HEK293 (cell line): ENCODE measurements around the gene ABHD12B.

Experiments
- GLI2 ChIP-seq: fragments of 450-650 bp; formaldehyde crosslinking; IDR thresholded peaks from 2 replicates; pipeline ENCODE4; 2017; ENCODE audit warnings: missing biosample characterization, missing genetic modification characterization, low read depth, borderline replicate concordance
- GLI4 ChIP-seq: fragments of 450-650 bp; formaldehyde crosslinking; IDR thresholded peaks from 2 replicates; pipeline ENCODE4 v1.5.1; 2016; ENCODE audit warnings: missing biosample characterization, missing genetic modification characterization
- HOXC10 ChIP-seq: sonication (generic); formaldehyde crosslinking; IDR thresholded peaks from 2 replicates; pipeline ENCODE4 v1.8.1; 2023; ENCODE audit warnings: mild to moderate bottlenecking, missing genetic modification reagents
- MYNN ChIP-seq: fragments of 450-650 bp; formaldehyde crosslinking; IDR thresholded peaks from 2 replicates; pipeline ENCODE4 v1.5.1; 2016; ENCODE audit warnings: missing biosample characterization, missing genetic modification characterization, borderline replicate concordance
- MZF1 ChIP-seq: fragments of 450-650 bp; formaldehyde crosslinking; IDR thresholded peaks from 2 replicates; pipeline ENCODE4 v1.5.1; 2017; ENCODE audit warnings: missing biosample characterization, missing genetic modification characterization, borderline replicate concordance
- PRDM1 ChIP-seq: fragments of 450-650 bp; formaldehyde crosslinking; IDR thresholded peaks from 2 replicates; pipeline ENCODE4; 2016; ENCODE audit warnings: missing biosample characterization, missing genetic modification characterization
- RBAK ChIP-seq: fragments of 450-650 bp; formaldehyde crosslinking; IDR thresholded peaks from 2 replicates; pipeline ENCODE4 v1.5.1; 2016; ENCODE audit warnings: missing biosample characterization, missing genetic modification characterization
- SALL2 ChIP-seq: fragments of 450-650 bp; formaldehyde crosslinking; IDR thresholded peaks from 2 replicates; pipeline ENCODE4 v1.5.0; 2017; ENCODE audit warnings: missing biosample characterization, mild to moderate bottlenecking, missing genetic modification characterization, borderline replicate concordance
- ZBTB20 ChIP-seq: fragments of 450-650 bp; formaldehyde crosslinking; IDR thresholded peaks from 2 replicates; pipeline ENCODE4 v1.5.1; 2016; ENCODE audit warnings: missing biosample characterization, missing genetic modification characterization
- ZFP37 ChIP-seq: fragments of 450-650 bp; formaldehyde crosslinking; IDR thresholded peaks from 2 replicates; pipeline ENCODE4 v1.5.1; 2016; ENCODE audit warnings: missing biosample characterization, missing genetic modification characterization
- ZNF121 ChIP-seq: fragments of 450-650 bp; formaldehyde crosslinking; IDR thresholded peaks from 2 replicates; pipeline ENCODE4 v1.5.1; 2016; ENCODE audit warnings: missing biosample characterization, missing genetic modification characterization
- ZNF157 ChIP-seq: fragments of 450-650 bp; formaldehyde crosslinking; IDR thresholded peaks from 2 replicates; pipeline ENCODE4 v1.5.1; 2016; ENCODE audit warnings: missing biosample characterization, missing genetic modification characterization
- ZNF16 ChIP-seq: fragments of 450-650 bp; formaldehyde crosslinking; IDR thresholded peaks from 2 replicates; pipeline ENCODE4 v1.5.1; 2016; ENCODE audit warnings: low read depth, missing biosample characterization, missing genetic modification characterization
- ZNF214 ChIP-seq: fragments of 450-650 bp; formaldehyde crosslinking; IDR thresholded peaks from 2 replicates; pipeline ENCODE4 v1.5.1; 2017; ENCODE audit warnings: missing biosample characterization, mild to moderate bottlenecking, missing genetic modification characterization, borderline replicate concordance
- ZNF248 ChIP-seq: fragments of 450-650 bp; formaldehyde crosslinking; IDR thresholded peaks from 2 replicates; pipeline ENCODE4 v1.5.1; 2017; ENCODE audit warnings: missing biosample characterization, missing genetic modification characterization
- ZNF473 ChIP-seq: fragments of 450-650 bp; formaldehyde crosslinking; IDR thresholded peaks from 2 replicates; pipeline ENCODE4 v1.5.1; 2017; ENCODE audit warnings: missing biosample characterization, missing genetic modification characterization
- ZNF544 ChIP-seq: fragments of 450-650 bp; formaldehyde crosslinking; IDR thresholded peaks from 2 replicates; pipeline ENCODE4 v1.5.0; 2017; ENCODE audit warnings: missing biosample characterization, missing genetic modification characterization
- ZNF548 ChIP-seq: fragments of 450-650 bp; formaldehyde crosslinking; IDR thresholded peaks from 2 replicates; pipeline ENCODE4 v1.5.1; 2016; ENCODE audit warnings: missing biosample characterization, missing genetic modification characterization
- ZNF558 ChIP-seq: fragments of 450-650 bp; formaldehyde crosslinking; IDR thresholded peaks from 2 replicates; pipeline ENCODE4 v1.5.1; 2016; ENCODE audit warnings: missing biosample characterization, missing genetic modification characterization
- ZNF600 ChIP-seq: fragments of 450-650 bp; formaldehyde crosslinking; IDR thresholded peaks from 2 replicates; pipeline ENCODE4 v1.5.1; 2016; ENCODE audit warnings: missing biosample characterization, missing genetic modification characterization
- ZNF624 ChIP-seq: fragments of 450-650 bp; formaldehyde crosslinking; IDR thresholded peaks from 2 replicates; pipeline ENCODE4 v1.5.1; 2017; ENCODE audit warnings: missing biosample characterization, missing genetic modification characterization
- ZNF658 ChIP-seq: fragments of 450-650 bp; formaldehyde crosslinking; IDR thresholded peaks from 2 replicates; pipeline ENCODE4; 2016; ENCODE audit warnings: missing biosample characterization, missing genetic modification characterization
- ZNF707 ChIP-seq: fragments of 450-650 bp; formaldehyde crosslinking; IDR thresholded peaks from 2 replicates; pipeline ENCODE4 v1.5.1; 2016; ENCODE audit warnings: missing biosample characterization, missing genetic modification characterization
- ZNF791 ChIP-seq: fragments of 450-650 bp; formaldehyde crosslinking; IDR thresholded peaks from 2 replicates; pipeline ENCODE4 v1.5.1; 2016; ENCODE audit warnings: missing biosample characterization, missing genetic modification characterization
- ZNF792 ChIP-seq: fragments of 450-650 bp; formaldehyde crosslinking; IDR thresholded peaks from 2 replicates; pipeline ENCODE4 v1.5.1; 2016; ENCODE audit warnings: missing biosample characterization, missing genetic modification characterization
- TF ChIP-seq, protein P1 (sequence below): fragments of 450-650 bp; formaldehyde crosslinking; conservative IDR thresholded peaks from 2 replicates; pipeline ENCODE4 v1.5.1; 2016; ENCODE audit warnings: low read depth, missing biosample characterization, missing genetic modification characterization
- TF ChIP-seq, protein P2 (sequence below): fragments of 450-650 bp; formaldehyde crosslinking; IDR thresholded peaks from 2 replicates; pipeline ENCODE4 v1.5.1; 2016; ENCODE audit warnings: missing biosample characterization, missing genetic modification characterization, borderline replicate concordance
- TF ChIP-seq, protein P3 (sequence below): fragments of 450-650 bp; formaldehyde crosslinking; IDR thresholded peaks from 2 replicates; pipeline ENCODE4 v1.5.1; 2017; ENCODE audit warnings: missing biosample characterization, missing genetic modification characterization
- TF ChIP-seq, protein P4 (sequence below): fragments of 450-650 bp; formaldehyde crosslinking; IDR thresholded peaks from 2 replicates; pipeline ENCODE4 v1.5.1; 2016; ENCODE audit warnings: missing biosample characterization, missing genetic modification characterization

ABHD12B gene

DNA sequence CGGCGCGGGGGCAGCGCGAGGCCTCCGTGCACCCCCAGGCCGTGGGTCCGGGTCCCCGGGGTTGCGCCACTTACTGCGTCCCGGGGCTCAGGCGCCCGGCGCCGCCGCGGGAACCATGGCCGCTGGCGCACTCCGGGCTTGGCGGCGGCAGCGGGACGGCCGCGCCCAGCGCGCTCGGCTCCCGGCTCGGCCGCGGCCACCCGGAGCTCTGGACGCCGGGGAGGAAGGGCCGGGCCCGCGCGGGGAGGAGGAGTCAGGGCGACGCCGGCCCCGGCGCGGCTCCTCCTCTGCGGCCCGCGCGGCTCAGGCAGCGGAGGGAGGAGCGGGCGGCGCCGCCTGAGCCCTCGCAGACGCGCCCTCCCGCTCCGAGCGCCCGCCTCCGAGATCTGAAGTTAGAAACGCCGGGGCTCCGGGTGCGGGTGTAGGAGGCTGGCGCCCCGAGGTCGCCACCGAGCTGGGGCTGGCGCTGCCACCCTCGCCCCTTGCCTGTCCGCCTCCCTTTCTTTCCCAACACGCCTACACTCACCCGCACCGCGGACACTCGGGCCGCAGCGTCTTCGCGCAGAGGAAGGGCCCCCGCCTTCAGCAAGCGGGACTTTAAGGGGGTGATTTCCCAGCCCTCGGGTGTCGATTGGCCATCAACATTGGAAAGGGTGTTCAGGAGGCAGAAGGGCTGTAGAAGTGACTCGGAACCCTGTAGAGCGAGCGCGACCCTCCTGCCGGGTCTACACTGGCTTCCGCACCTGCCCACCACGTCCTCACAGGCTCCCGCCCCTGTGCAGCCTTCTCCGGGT lies 40.7 kb upstream of the ABHD12B start, which contains the start of gene NIN (continued):
- TF ChIP-seq, protein P1, sequence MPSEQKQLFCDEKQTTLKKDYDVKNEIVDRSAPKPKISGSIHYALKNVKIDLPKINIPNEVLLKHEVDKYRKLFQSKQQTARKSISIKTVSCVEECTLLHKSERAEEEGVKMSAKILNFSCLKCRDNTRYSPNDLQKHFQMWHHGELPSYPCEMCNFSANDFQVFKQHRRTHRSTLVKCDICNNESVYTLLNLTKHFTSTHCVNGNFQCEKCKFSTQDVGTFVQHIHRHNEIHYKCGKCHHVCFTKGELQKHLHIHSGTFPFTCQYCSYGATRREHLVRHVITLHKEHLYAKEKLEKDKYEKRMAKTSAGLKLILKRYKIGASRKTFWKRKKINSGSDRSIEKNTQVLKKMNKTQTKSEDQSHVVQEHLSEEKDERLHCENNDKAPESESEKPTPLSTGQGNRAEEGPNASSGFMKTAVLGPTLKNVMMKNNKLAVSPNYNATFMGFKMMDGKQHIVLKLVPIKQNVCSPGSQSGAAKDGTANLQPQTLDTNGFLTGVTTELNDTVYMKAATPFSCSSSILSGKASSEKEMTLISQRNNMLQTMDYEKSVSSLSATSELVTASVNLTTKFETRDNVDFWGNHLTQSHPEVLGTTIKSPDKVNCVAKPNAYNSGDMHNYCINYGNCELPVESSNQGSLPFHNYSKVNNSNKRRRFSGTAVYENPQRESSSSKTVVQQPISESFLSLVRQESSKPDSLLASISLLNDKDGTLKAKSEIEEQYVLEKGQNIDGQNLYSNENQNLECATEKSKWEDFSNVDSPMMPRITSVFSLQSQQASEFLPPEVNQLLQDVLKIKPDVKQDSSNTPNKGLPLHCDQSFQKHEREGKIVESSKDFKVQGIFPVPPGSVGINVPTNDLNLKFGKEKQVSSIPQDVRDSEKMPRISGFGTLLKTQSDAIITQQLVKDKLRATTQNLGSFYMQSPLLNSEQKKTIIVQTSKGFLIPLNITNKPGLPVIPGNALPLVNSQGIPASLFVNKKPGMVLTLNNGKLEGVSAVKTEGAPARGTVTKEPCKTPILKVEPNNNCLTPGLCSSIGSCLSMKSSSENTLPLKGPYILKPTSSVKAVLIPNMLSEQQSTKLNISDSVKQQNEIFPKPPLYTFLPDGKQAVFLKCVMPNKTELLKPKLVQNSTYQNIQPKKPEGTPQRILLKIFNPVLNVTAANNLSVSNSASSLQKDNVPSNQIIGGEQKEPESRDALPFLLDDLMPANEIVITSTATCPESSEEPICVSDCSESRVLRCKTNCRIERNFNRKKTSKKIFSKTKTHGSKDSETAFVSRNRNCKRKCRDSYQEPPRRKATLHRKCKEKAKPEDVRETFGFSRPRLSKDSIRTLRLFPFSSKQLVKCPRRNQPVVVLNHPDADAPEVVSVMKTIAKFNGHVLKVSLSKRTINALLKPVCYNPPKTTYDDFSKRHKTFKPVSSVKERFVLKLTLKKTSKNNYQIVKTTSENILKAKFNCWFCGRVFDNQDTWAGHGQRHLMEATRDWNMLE = no peak
- no peak for TF ChIP-seq ZNF558 (tag by site-specific recombination)
- no peak for TF ChIP-seq GLI4 (tag by site-specific recombination)
- TF ChIP-seq ZNF544 (tag by site-specific recombination) = no peak
- TF ChIP-seq HOXC10 (CRISPR knock-in tag) = no peak
- no peak for TF ChIP-seq ZNF548 (tag by site-specific recombination)
- TF ChIP-seq MYNN (tag by site-specific recombination) = no peak
- no peak for TF ChIP-seq ZNF707 (tag by site-specific recombination)
- TF ChIP-seq ZNF624 (tag by site-specific recombination) = no peak
- TF ChIP-seq ZNF658 (tag by site-specific recombination) = no peak
- TF ChIP-seq, protein P2, sequence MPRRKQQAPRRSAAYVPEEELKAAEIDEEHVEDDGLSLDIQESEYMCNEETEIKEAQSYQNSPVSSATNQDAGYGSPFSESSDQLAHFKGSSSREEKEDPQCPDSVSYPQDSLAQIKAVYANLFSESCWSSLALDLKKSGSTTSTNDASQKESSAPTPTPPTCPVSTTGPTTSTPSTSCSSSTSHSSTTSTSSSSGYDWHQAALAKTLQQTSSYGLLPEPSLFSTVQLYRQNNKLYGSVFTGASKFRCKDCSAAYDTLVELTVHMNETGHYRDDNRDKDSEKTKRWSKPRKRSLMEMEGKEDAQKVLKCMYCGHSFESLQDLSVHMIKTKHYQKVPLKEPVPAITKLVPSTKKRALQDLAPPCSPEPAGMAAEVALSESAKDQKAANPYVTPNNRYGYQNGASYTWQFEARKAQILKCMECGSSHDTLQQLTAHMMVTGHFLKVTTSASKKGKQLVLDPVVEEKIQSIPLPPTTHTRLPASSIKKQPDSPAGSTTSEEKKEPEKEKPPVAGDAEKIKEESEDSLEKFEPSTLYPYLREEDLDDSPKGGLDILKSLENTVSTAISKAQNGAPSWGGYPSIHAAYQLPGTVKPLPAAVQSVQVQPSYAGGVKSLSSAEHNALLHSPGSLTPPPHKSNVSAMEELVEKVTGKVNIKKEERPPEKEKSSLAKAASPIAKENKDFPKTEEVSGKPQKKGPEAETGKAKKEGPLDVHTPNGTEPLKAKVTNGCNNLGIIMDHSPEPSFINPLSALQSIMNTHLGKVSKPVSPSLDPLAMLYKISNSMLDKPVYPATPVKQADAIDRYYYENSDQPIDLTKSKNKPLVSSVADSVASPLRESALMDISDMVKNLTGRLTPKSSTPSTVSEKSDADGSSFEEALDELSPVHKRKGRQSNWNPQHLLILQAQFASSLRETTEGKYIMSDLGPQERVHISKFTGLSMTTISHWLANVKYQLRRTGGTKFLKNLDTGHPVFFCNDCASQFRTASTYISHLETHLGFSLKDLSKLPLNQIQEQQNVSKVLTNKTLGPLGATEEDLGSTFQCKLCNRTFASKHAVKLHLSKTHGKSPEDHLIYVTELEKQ (tag by site-specific recombination) = no peak
- no peak for TF ChIP-seq ZNF792
- TF ChIP-seq PRDM1 (tag by site-specific recombination) = no peak
- TF ChIP-seq ZNF157 (tag by site-specific recombination) = no peak
- no peak for TF ChIP-seq ZNF473 (tag by site-specific recombination)
- peak; percentile 96 for TF ChIP-seq ZBTB20 (tag by site-specific recombination)
- no peak for TF ChIP-seq ZNF248 (tag by site-specific recombination)
- TF ChIP-seq ZNF16 (tag by site-specific recombination) = no peak
- no peak for TF ChIP-seq ZNF791
- no peak for TF ChIP-seq ZFP37
- TF ChIP-seq, protein P3, sequence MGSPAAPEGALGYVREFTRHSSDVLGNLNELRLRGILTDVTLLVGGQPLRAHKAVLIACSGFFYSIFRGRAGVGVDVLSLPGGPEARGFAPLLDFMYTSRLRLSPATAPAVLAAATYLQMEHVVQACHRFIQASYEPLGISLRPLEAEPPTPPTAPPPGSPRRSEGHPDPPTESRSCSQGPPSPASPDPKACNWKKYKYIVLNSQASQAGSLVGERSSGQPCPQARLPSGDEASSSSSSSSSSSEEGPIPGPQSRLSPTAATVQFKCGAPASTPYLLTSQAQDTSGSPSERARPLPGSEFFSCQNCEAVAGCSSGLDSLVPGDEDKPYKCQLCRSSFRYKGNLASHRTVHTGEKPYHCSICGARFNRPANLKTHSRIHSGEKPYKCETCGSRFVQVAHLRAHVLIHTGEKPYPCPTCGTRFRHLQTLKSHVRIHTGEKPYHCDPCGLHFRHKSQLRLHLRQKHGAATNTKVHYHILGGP = no peak
- TF ChIP-seq ZNF600 (tag by site-specific recombination) = no peak
- TF ChIP-seq RBAK (tag by site-specific recombination) = no peak
- TF ChIP-seq GLI2 (tag by site-specific recombination) = no peak
- TF ChIP-seq, protein P4, sequence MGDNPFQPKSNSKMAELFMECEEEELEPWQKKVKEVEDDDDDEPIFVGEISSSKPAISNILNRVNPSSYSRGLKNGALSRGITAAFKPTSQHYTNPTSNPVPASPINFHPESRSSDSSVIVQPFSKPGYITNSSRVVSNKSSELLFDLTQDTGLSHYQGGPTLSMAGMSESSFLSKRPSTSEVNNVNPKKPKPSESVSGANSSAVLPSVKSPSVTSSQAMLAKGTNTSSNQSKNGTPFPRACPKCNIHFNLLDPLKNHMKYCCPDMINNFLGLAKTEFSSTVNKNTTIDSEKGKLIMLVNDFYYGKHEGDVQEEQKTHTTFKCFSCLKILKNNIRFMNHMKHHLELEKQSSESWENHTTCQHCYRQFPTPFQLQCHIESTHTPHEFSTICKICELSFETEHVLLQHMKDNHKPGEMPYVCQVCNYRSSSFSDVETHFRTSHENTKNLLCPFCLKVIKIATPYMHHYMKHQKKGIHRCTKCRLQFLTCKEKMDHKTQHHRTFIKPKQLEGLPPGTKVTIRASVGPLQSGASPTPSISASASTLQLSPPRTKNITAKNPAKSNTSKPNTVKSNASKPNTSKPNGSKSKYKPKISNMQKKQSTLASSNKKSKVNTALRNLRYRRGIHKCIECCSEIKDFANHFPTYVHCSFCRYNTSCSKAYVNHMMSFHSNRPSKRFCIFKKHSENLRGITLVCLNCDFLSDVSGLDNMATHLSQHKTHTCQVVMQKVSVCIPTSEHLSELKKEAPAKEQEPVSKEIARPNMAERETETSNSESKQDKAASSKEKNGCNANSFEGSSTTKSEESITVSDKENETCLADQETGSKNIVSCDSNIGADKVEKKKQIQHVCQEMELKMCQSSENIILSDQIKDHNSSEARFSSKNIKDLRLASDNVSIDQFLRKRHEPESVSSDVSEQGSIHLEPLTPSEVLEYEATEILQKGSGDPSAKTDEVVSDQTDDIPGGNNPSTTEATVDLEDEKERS (tag by site-specific recombination) = no peak
- TF ChIP-seq ZNF214 (tag by site-specific recombination) = no peak
- TF ChIP-seq MZF1 (tag by site-specific recombination) = no peak
- no peak for TF ChIP-seq SALL2 (tag by site-specific recombination)
- no peak for TF ChIP-seq ZNF121
